ENCODE measurements around the gene ATP6V1A. TPM values are rescaled to one million over a fixed set of nuclear protein-coding genes. Genes with fewer than 3 reads are reported as not detected.

Gene ATP6V1A
- total RNA-seq, 3 donors from 2014 or later: 58.7 to 82.6 (median 65.7) TPM

- Histone ChIP-seq H3K4me1 (ENCODE audit: low read depth) (no peaks in the 10 kb centered on the region), H3K4me3 (no peak overlapping the region), H3K9me3 (no peaks in the 10 kb centered on the region), H3K36me3 (ENCODE audit: low read depth) (peaks cover 7% of the 10 kb centered on the region)
- no peak for DNase-seq
- TF ChIP-seq, protein P1, sequence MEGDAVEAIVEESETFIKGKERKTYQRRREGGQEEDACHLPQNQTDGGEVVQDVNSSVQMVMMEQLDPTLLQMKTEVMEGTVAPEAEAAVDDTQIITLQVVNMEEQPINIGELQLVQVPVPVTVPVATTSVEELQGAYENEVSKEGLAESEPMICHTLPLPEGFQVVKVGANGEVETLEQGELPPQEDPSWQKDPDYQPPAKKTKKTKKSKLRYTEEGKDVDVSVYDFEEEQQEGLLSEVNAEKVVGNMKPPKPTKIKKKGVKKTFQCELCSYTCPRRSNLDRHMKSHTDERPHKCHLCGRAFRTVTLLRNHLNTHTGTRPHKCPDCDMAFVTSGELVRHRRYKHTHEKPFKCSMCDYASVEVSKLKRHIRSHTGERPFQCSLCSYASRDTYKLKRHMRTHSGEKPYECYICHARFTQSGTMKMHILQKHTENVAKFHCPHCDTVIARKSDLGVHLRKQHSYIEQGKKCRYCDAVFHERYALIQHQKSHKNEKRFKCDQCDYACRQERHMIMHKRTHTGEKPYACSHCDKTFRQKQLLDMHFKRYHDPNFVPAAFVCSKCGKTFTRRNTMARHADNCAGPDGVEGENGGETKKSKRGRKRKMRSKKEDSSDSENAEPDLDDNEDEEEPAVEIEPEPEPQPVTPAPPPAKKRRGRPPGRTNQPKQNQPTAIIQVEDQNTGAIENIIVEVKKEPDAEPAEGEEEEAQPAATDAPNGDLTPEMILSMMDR (IDR thresholded peaks at IDR 0.05): no peak
- intact Hi-C loops (cut with DNase I, micrococcal nuclease): no loop called here
- ATAC-seq: no peak
These were observed 37.1 kb downstream of the ATP6V1A start for GRCh38 chr3:113783980-113784379.

- DNase-seq (no peak), ATAC-seq (no peak)
- no peaks in the 10 kb centered on the region for H3K4me1 ChIP-seq (ENCODE audit: low read depth)
- no peak overlapping the region for H3K4me3 ChIP-seq
- intact Hi-C loops (cut with DNase I, micrococcal nuclease): no loop called here
- peaks cover 7% of the 10 kb centered on the region for H3K36me3 ChIP-seq (ENCODE audit: low read depth)
- TF ChIP-seq, protein P1 (IDR thresholded peaks at IDR 0.05): no peak
- H3K9me3 ChIP-seq: no peaks in the 10 kb centered on the region
These were observed 44.5 kb downstream of the ATP6V1A start for GRCh38 chr3:113791381-113791780.

GRCh38 chr3:113794526-113794925 lies 47.7 kb downstream of the ATP6V1A start:
- Histone ChIP-seq H3K4me3 (no peak overlapping the region), H3K9me3 (no peaks in the 10 kb centered on the region), H3K4me1 (ENCODE audit: low read depth) (no peaks in the 10 kb centered on the region), H3K36me3 (ENCODE audit: low read depth) (peaks cover 5% of the 10 kb centered on the region)
- ATAC-seq: no peak
- no peak for DNase-seq
- intact Hi-C loops (cut with DNase I, micrococcal nuclease): no loop called here
- TF ChIP-seq, protein P1 (IDR thresholded peaks at IDR 0.05): no peak

DNA sequence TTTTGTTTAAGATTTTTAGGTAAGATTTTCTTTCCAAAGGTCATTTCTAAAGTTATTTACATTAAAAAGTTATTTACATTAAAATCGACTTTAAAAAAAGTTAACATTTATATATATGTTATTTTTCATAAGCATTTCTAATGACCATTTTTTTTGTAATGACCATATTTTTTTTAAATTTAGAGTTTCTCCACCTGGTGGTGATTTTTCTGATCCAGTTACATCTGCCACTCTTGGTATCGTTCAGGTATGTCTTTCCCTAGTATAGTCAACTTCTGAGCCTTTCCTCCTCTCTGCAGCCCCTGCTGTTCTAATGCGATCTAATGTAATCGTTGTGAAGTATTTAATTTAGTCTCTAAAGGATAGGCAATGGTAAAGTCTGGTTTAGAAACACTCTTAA lies 48.9 kb downstream of the ATP6V1A start:
- TF ChIP-seq, protein P1 (IDR thresholded peaks at IDR 0.05): no peak
- H3K36me3 ChIP-seq (ENCODE audit: low read depth): peaks cover 5% of the 10 kb centered on the region
- H3K4me1 ChIP-seq (ENCODE audit: low read depth): no peaks in the 10 kb centered on the region
- DNase-seq: no peak
- no peaks in the 10 kb centered on the region for H3K9me3 ChIP-seq
- intact Hi-C loops (cut with DNase I, micrococcal nuclease): no loop called here
- no peak overlapping the region for H3K4me3 ChIP-seq
- no peak for ATAC-seq

DNA sequence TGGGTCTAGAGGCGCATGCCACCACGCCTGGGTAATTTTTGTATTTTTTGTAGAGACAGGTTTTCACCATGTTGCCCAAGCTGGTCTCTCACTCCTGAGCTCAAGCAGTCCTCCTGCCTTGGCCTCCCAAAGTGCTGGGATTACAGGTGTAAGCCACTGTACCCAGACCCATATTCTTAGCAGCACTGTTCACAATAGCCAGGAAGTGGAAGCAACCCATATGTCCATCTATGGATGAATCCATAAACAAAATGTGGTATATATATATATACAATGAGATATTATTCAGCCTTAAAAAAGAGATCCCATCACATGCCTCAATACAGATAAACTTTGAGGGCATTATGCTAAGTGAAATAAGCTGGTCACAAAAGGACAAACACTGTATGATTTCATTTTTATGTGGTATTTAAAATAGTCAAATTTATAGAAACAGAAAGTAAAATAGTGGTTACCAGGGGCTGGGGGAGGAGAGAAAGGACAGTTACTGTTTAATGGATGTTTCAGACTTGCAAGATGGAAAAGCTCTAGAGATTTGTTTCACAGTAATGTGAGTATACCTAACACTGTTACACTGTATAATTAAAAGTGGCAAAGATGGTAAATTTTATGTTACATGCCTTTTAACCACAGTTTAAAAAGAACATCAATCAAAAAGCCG lies 56.1 kb downstream of the ATP6V1A start:
- H3K9me3 ChIP-seq: no peaks in the 10 kb centered on the region
- peaks cover 5% of the 10 kb centered on the region for H3K36me3 ChIP-seq (ENCODE audit: low read depth)
- DNase-seq: no peak
- intact Hi-C loops (cut with DNase I, micrococcal nuclease): no loop called here
- TF ChIP-seq, protein P1 (IDR thresholded peaks at IDR 0.05): no peak
- no peak for ATAC-seq
- no peak overlapping the region for H3K4me3 ChIP-seq
- H3K4me1 ChIP-seq (ENCODE audit: low read depth): peaks cover 3% of the 10 kb centered on the region

DNA sequence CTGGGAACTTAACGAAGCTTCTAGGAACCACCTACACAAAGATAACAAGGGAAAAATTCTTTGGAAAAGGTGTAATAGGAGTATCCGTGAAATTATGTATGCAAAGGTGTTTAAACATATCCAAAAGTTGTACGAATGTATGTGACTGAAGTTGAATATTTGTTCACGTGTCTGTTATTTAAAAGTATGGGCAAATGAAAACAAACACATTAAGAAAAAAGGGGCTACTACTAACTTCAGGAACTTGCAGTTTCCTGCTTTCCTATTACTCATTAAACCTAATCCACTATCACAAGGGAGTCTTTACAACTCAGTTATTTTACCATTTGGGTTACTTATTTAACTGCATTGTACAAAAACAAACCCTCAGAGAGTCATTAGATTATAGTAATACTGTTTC lies 57.8 kb downstream of the ATP6V1A start:
- DNase-seq (no peak), ATAC-seq (peak; percentile 48)
- no peaks in the 10 kb centered on the region for H3K9me3 ChIP-seq
- intact Hi-C loops (cut with DNase I, micrococcal nuclease): no loop called here
- TF ChIP-seq, protein P1 (IDR thresholded peaks at IDR 0.05): no peak
- H3K4me1 ChIP-seq (ENCODE audit: low read depth): peaks cover 3% of the 10 kb centered on the region
- H3K36me3 ChIP-seq (ENCODE audit: low read depth): no peaks in the 10 kb centered on the region
- no peak overlapping the region for H3K4me3 ChIP-seq

Measured in mucosa of descending colon (tissue), 3 donors.